Endothelial cell of umbilical vein (primary cell): ENCODE data around the gene ZNF148. TPM values are rescaled to one million over a fixed set of nuclear protein-coding genes. Genes with fewer than 3 reads are reported as not detected.

ENCODE experiments used
- BruUV-seq: library from RNA; stranded (reverse); fragments of 400-500 nt; replicated peaks from 2 replicates; lab custom pipeline; 2021; lab: Mats Ljungman, UMichigan
- CTCF ChIA-PET: fragments of 300-600, 350-600 bp; sonication (Branson Sonifier 250); formaldehyde crosslinking; loops from one replicate; lab custom pipeline; 2021; ENCODE audit warnings: antibody characterized with exemption, inconsistent platforms; lab: Charles Lee
- POLR2A ChIA-PET: fragments of 300-600, 350-600 bp; sonication (Branson Sonifier 250); formaldehyde crosslinking; loops from one replicate; lab custom pipeline; 2021; ENCODE audit warnings: antibody characterized with exemption, inconsistent platforms; lab: Charles Lee
- DNase-seq: peaks from one replicate; pipeline ENCODE4 v3.0.0-alpha.2; 2011; ENCODE audit warnings: low read depth, low spot score
- FAIRE-seq: peaks from 2 replicates; lab custom pipeline; 2011; peaks lifted over from hg19 to GRCh38; lab: Jason Lieb, UNC
- H2AFZ ChIP-seq: 2 replicates; pipeline ENCODE4 v1.6.0; 2012; ENCODE audit warnings: low read depth, low read length, control low read depth, inconsistent platforms
- H3K27ac ChIP-seq: 2 replicates; pipeline ENCODE4 v1.5.1; 2011; ENCODE audit warnings: low read depth, mild to moderate bottlenecking, control low read depth, low read length, moderate library complexity; ENCODE audit not compliant: insufficient read depth
- H3K27me3 ChIP-seq, 2 experiments: 2 replicates each; pipeline versions ENCODE4 v1.6.0 to v1.6.1; 2011; ENCODE audit warnings: low read length in 2 of 2, mixed read lengths in 1 of 2; ENCODE audit not compliant: control insufficient read depth in 2 of 2, insufficient read depth in 2 of 2
- H3K36me3 ChIP-seq, 2 experiments: 2 replicates in 1 of 2; 3 replicates in 1 of 2; pipeline ENCODE4 v1.5.1; 2011; ENCODE audit warnings: low read length in 2 of 2, mild to moderate bottlenecking in 1 of 2, moderate library complexity in 1 of 2; ENCODE audit not compliant: control insufficient read depth in 2 of 2, insufficient read depth in 2 of 2; ENCODE audit errors: extremely low read depth in 1 of 2
- H3K4me1 ChIP-seq: 3 replicates; pipeline ENCODE4 v1.5.1; 2011; ENCODE audit warnings: mild to moderate bottlenecking, low read length; ENCODE audit not compliant: control insufficient read depth, insufficient read depth; ENCODE audit errors: extremely low read depth
- H3K4me2 ChIP-seq: 2 replicates; pipeline ENCODE4 v1.6.1; 2011; ENCODE audit warnings: low read length, control low read depth, mixed read lengths; ENCODE audit not compliant: insufficient read depth
- H3K4me3 ChIP-seq, 3 experiments: fragments of 200-600 bp in 1 of 3; sonication (generic), shearing (Covaris generic) in 1 of 3; replicated peaks in 1 of 3; 2 replicates each; pipeline ENCODE4 v1.5.1; 2011 to 2016; ENCODE audit warnings: control low read depth in 3 of 3, low read length in 3 of 3, mild to moderate bottlenecking in 2 of 3, inconsistent platforms in 1 of 3, low read depth in 1 of 3, moderate library complexity in 1 of 3; ENCODE audit not compliant: insufficient read depth in 1 of 3
- H3K79me2 ChIP-seq: 2 replicates; pipeline ENCODE4 v1.6.0; 2012; ENCODE audit warnings: low read length, inconsistent platforms; ENCODE audit not compliant: control insufficient read depth, insufficient read depth
- H3K9ac ChIP-seq: replicated peaks from 2 replicates; pipeline ENCODE3; 2011; ENCODE audit warnings: low read length, control low read depth; ENCODE audit not compliant: insufficient read depth; ENCODE audit errors: extremely low read depth
- H3K9me1 ChIP-seq: replicated peaks from 3 replicates; pipeline ENCODE4 v1.6.0; 2011; ENCODE audit warnings: mild to moderate bottlenecking, low read length; ENCODE audit not compliant: control insufficient read depth, insufficient read depth; ENCODE audit errors: extremely low read depth
- H3K9me3 ChIP-seq: replicated peaks from 2 replicates; pipeline ENCODE4 v1.5.1; 2012; ENCODE audit warnings: low read length, inconsistent platforms; ENCODE audit not compliant: control insufficient read depth, insufficient read depth
- H4K20me1 ChIP-seq: replicated peaks from 2 replicates; pipeline ENCODE3; 2011; ENCODE audit warnings: mild to moderate bottlenecking, low read length; ENCODE audit not compliant: control insufficient read depth, insufficient read depth; ENCODE audit errors: extremely low read depth
- CTCF ChIP-seq, 2 donors: IDR thresholded peaks; 1 replicate in 1 of 2; 2 replicates in 1 of 2; pipeline ENCODE4 v1.5.1; 2011; ENCODE audit warnings: low read length in 2 of 2, mild to moderate bottlenecking in 2 of 2, moderate library complexity in 2 of 2, control low read depth in 1 of 2, inconsistent platforms in 1 of 2, low read depth in 1 of 2; ENCODE audit not compliant: insufficient read depth in 1 of 2; ENCODE audit errors: extremely low read depth in 1 of 2
- EZH2 ChIP-seq: IDR thresholded peaks from 2 replicates; pipeline ENCODE4 v1.6.1; 2012; ENCODE audit warnings: borderline replicate concordance, low read depth, mild to moderate bottlenecking, moderate library complexity, low read length, inconsistent platforms; ENCODE audit not compliant: severe bottlenecking
- FOS ChIP-seq: IDR thresholded peaks from 2 replicates; pipeline ENCODE4 v1.6.1; 2011; ENCODE audit warnings: mild to moderate bottlenecking, low read length, moderate library complexity, borderline replicate concordance; ENCODE audit not compliant: insufficient read depth
- GATA2 ChIP-seq: IDR thresholded peaks from 2 replicates; pipeline ENCODE4 v1.7.0; 2011; ENCODE audit warnings: low read depth, mild to moderate bottlenecking, moderate library complexity, mixed read lengths, low read length; ENCODE audit not compliant: insufficient read length, insufficient read depth
- JUN ChIP-seq: IDR thresholded peaks from 2 replicates; pipeline ENCODE4 v1.6.1; 2011; ENCODE audit warnings: borderline replicate concordance, low read depth; ENCODE audit not compliant: insufficient read length, insufficient read depth
- MAX ChIP-seq: IDR thresholded peaks from 2 replicates; pipeline ENCODE4 v1.6.1; 2011; ENCODE audit not compliant: insufficient read depth, insufficient read length
- MYC ChIP-seq: IDR thresholded peaks from one replicate; pipeline ENCODE4 v1.6.1; 2011; ENCODE audit warnings: mild to moderate bottlenecking, low read depth, low read length
- POLR2A ChIP-seq: IDR thresholded peaks from 2 replicates; pipeline ENCODE4 v1.6.1; 2012; ENCODE audit warnings: low read depth, mild to moderate bottlenecking, control low read depth, low read length
- POLR2AphosphoS5 ChIP-seq: IDR thresholded peaks from 2 replicates; pipeline ENCODE4 v1.6.1; 2012; ENCODE audit warnings: low read depth, mild to moderate bottlenecking, control low read depth, low read length, moderate library complexity; ENCODE audit not compliant: insufficient read depth
- dilution Hi-C: fragments of 300-500 bp; cut with MboI; formaldehyde crosslinking; loops from one replicate; pipeline ENCODE4 v1.15.0; 2019; ENCODE audit warnings: low sequenced_read_pairs; ENCODE audit not compliant: extremely low pct_ligation_motif_present
- intact Hi-C: fragments of 100-400 bp; cut with micrococcal nuclease; formaldehyde crosslinking; loops from one replicate; pipeline ENCODE4 v1.10.0; 2022
- polyA plus RNA-seq, 4 experiments: library from polyadenylated mRNA; depleted of rRNA in 3 of 4; stranded (reverse) in 3 of 4; unstranded in 1 of 4; fragments of >200 nt; gene quantifications; 2 replicates each; pipeline versions ENCODE4 v1.2.1 to v1.2.3, GENCODE V29; 2011 to 2012; ENCODE audit warnings: missing spikeins in 1 of 4
- total RNA-seq: library from RNA; stranded (reverse); gene quantifications from 2 replicates; pipeline ENCODE4 v1.2.3, GENCODE V29; 2021

ZNF148 gene
- total and polyA plus RNA-seq, 2 donors (not counting 3 experiments of a cell fraction or from before 2014, with no cell fraction given), result 8.0 to 41.3 TPM

- Histone ChIP-seq H3K9me1 (no peaks in the 10 kb centered on the region), H3K4me1 (no peaks in the 10 kb centered on the region), H4K20me1 (no peaks in the 10 kb centered on the region), H3K27me3 (peaks cover 2 to 11% of the 10 kb centered on the region in 2 experiments), H3K36me3 (no peaks in the 10 kb centered on the region), H3K79me2 (no peaks in the 10 kb centered on the region), H3K27ac (no peak overlapping the region), H3K9ac (no peak overlapping the region), H3K4me3 (no peak overlapping the region), H2AFZ (no peak overlapping the region), H3K9me3 (no peaks in the 10 kb centered on the region), H3K4me2 (no peak overlapping the region)
- BruUV-seq, result no TSS peak
- CTCF ChIA-PET, result interaction anchor here (1.2 kb wide), 1 partner anchor 13 kb away, joined by 3 read pairs; no protein-coding TSS in a partner anchor
- intact Hi-C loops, result no loop called here
- DNase-seq, result no peak
- TF ChIP-seq POLR2AphosphoS5, result no peak
- dilution Hi-C loops, result no loop called here
- no peak for FAIRE-seq
- POLR2A ChIA-PET, result no interaction called here
These were observed 41.1 kb upstream of the ZNF148 start for GRCh38 chr3:125416235-125416634.

GRCh38 chr3:125414669-125415068, 39.5 kb upstream of the ZNF148 start:
- H3K9me1 ChIP-seq, result no peaks in the 10 kb centered on the region
- no peak overlapping the region for H3K4me2 ChIP-seq
- H3K27ac ChIP-seq, result no peak overlapping the region
- no peak for TF ChIP-seq EZH2
- no peak for TF ChIP-seq MAX
- no peak for TF ChIP-seq JUN
- no peak for TF ChIP-seq POLR2A
- no peak for TF ChIP-seq CTCF (IDR thresholded peaks at IDR 0.05; ENCODE audit: extremely low read depth in 1 of 2, insufficient read depth in 1 of 2, low read depth in 1 of 2, low read length in 2 of 2)
- TF ChIP-seq GATA2, result no peak
- TF ChIP-seq MYC, result no peak
- no peak for TF ChIP-seq POLR2AphosphoS5
- no peak for TF ChIP-seq FOS
- no peak for DNase-seq
- no peaks in the 10 kb centered on the region for H3K36me3 ChIP-seq
- ChIA-PET POLR2A (no interaction called here), CTCF (interaction anchor here (1.0 to 1.1 kb wide), 2 partner anchors 10 to 142 kb away, joined by 3 read pairs; no protein-coding TSS in a partner anchor)
- FAIRE-seq, result no peak
- H4K20me1 ChIP-seq, result no peaks in the 10 kb centered on the region
- peaks cover 6 to 20% of the 10 kb centered on the region in 2 experiments for H3K27me3 ChIP-seq
- no peak overlapping the region for H2AFZ ChIP-seq
- H3K4me3 ChIP-seq, result no peak overlapping the region
- H3K4me1 ChIP-seq, result no peaks in the 10 kb centered on the region
- no peak overlapping the region for H3K9ac ChIP-seq
- intact Hi-C loops (no loop called here), dilution Hi-C loops (no loop called here)
- no TSS peak for BruUV-seq
- no peaks in the 10 kb centered on the region for H3K9me3 ChIP-seq
- H3K79me2 ChIP-seq, result no peaks in the 10 kb centered on the region
